HL-60/S4 (cell line): ENCODE results near the gene MTG2.

ENCODE experiments used
- in situ Hi-C: fragments of 300-500 bp; cut with MboI; formaldehyde crosslinking; loops from 2 replicates; pipeline ENCODE4 v1.14.3; 2022; ENCODE audit warnings: low sequenced_read_pairs

Gene MTG2

DNA sequence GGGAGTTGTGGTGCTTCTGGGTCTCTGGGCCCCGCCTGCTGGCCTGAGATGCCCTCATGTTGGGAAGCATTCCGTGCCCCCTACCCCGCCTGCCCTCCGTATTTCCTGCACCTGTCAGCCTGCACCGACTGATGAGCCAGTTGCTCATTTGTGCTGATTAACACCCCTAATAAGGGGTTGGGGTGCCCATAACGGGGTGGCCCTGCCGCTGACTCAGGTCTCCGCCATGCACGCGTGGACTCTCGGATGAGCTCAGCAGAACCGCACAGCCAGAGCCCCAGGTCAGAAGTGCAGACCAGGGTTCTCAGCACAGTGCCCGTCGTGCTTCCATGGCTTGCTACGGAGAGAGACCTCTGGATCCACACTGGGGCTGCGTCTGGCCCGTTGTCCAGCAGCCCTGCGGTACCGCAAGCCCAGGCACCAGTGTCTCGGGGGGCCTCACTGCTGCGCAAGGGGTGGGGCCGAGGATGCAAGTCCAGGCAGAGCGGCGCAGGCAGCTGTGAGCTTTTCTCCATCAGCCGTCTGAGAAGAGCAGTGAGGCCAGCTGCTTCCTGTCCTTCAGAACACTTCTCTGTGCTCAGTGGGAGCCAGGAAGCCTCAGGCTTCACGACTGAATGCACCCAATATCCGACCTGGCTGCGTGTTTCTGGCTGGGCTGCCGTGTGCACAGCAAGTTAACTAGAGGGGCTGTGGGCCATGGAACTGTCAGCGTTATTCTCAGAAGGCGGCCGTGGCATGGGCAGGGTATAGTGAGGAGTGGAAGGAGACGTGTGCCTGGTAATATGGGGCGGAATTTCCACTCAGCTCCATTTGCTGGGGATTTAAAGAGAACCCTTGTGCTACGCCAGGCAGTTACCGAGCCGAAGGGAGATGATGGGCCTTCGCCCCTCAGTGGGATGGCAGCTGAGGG, 18.6 kb downstream of the MTG2 start:
- in situ Hi-C loops, result no loop called here

- in situ Hi-C loops, result no loop called here
Observed at GRCh38 chr20:62202083-62202395, 19.2 kb downstream of the MTG2 start.

DNA sequence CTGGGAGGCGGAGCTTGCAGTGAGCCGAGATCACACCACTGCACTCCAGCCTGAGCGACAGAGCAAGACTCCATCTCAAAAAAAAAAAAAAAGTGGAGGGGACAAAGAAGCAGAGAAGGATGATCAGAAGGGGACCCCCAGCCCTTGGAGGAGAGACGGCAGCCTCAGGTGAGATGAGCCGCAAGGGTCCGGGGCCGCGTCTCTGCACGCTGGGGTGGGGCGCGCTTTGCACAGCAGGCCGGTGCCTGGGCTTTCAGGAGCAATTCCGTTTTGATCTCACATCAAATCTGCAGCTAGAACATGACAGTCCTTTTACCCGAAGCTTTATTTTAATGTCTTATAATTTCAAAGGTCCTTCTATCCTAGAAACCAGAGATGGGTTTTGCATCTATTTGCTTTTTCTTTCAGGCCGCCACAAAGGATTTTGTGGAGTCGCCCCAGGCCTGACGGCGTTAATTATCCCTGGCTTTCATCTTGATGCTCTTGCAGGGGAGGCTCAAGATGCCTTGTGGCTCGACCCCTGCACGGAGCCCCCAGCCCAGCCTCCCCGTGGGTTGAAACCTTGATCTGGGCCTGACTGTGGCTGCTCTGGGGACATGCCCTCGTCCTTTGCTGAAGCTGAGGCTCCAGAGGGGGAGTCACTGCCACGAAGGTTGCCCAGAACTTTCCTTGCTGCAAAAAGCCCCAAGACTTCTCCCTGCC, 20.0 kb downstream of the MTG2 start:
- in situ Hi-C loops, result no loop called here

GRCh38 chr20:62203378-62204030, 20.7 kb downstream of the MTG2 start:
- in situ Hi-C loops, result no loop called here

DNA sequence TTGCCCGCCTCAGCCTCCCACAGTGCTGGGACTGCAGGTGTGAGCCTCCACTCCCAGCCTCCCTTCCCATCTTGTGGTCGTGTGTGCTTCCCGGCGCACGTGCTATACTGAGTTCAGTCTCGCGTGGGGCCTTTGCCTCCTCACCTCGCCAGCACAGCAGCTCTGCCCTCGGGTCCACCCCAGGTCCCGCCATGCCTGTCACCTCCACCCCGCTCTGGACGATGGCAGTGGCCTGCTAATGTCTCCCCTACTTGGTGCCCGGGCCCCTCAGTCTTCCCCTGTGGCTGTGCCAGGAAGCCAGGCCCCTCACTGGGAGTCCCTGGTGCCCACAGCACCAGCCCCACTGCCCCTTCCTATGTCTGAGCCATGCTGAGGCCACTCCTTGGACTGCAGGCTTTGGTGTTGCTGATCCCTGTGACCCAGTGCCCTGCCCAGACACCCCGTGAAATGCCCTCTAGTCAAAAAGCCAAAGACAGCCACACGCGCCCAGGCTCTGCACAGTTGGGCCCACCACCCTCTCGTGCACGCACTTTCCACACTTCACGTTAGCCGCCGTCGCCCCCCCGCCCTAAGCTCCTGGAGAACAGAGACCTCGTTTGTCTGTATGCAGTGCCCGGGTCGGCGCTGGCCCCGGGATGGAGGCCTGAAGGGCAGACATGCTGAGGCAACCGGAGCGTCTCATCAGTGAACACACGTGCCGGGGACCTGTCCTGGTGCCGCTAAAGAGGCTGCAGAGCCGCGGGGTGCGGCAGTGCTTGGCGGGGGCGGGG, 23.0 kb downstream of the MTG2 start:
- in situ Hi-C loops, result no loop called here

DNA sequence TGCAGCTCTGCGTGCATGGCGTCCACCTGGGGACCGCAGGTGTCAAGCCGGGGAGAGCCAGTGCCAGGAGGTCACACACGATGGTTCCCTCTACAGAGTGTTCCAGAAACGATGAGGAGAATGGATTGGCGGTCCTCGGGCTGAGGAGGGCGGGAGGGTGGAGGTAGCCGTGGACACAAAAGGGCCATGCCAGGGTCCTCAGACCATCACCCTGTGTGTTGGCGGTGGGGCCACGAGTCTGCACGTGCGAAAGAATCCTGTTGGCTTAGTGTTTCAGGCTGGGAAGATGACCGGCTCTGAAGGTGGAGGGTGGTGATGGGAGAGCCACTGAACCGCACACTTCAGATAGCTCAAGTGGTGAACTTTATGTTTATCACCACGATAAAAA, 23.6 kb downstream of the MTG2 start:
- in situ Hi-C loops, result no loop called here

GRCh38 chr20:62208061-62208794, 25.4 kb downstream of the MTG2 start:
- in situ Hi-C loops, result no loop called here

- in situ Hi-C loops, result no loop called here
Observed at GRCh38 chr20:62208795-62209755, 26.2 kb downstream of the MTG2 start.

DNA sequence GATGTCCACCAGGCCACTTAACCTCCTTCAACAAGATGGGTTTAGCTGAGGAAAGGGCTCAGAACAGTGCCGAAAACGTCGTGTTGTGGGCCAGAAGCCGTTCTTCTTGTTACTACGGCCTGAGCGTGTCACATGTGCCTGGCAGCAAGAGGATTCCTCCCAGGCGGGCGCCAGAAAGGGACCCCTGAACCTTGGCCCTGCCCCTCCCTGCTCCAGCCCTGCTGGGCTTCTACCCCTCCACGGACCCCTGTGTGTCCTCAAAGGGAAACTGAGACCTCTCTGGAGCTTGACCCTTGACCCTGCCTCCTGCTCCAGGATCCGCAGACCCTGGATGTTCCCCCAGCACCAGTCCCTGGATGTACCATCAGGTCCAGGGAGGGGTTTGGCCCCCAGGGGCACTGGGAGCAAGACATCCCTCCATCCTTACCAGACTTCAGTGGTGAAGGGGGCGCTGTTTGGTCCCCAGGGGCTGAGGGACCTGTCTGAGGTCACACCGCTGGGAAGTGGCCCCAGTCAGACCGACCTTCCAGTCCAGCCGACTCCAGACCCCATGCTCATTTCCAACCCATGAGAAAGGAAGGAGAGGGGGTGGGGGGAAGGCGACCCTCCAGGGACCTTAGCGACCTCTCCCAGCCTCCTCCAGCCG, 27.1 kb downstream of the MTG2 start:
- in situ Hi-C loops, result no loop called here

DNA sequence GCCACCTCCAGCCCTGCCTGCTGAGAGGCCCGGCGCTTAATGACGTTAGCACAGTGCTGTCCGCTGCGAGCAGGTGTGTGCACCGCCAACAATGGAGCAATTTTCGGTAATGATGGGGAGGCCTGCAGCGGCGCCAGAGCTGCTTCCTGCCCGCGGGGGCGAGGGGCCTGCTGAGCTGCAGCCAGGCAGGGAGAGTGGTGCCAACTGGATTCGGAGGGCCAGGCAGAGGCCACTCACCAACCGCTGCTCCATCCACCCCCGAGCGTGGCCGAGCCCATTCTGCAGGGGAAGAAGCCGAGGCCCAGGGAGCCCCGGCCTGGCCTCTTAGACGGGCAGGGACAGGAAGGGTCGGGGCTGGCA, 27.6 kb downstream of the MTG2 start:
- in situ Hi-C loops, result no loop called here

DNA sequence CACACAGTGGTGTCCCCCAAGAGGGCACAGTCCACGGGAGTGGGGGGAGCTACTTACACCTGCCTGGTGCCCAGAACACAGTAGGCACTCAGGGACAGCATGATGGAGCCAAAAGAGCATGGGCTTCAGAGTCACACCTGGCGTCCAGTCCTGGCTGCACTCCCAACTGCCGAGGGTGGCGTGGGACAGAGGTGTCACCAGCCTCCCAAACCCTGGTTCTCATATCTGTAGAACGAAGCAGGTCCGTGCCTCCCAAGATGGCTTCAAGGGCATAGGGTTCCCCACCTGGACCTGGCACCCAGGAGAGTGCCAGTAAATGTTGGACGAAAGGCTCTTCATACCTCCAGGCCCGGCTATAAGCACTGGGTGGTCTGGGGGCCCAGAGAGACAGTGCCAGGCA, 28.4 kb downstream of the MTG2 start:
- in situ Hi-C loops, result no loop called here

- in situ Hi-C loops, result no loop called here
Observed at GRCh38 chr20:62211769-62212288, 29.0 kb downstream of the MTG2 start.

DNA sequence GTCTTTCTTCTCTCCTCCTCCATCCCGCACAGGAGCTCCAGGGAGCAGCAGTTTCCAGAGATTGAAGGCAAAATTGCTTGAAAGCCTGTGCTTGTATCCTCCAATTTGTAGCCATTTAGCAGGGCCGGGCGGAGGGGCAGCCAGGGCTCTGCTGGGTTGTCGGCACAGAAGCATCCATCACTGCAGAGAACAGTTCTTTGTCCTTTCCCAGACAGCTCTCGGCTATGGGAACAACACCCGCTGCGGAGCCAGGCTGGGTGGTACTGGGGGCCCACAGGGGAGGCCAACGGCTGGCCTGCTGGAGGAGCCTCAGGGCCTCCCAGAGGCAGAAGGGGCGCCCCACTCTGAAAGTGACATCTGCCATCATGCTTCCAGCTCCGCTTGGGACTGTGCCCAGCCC, 29.5 kb downstream of the MTG2 start:
- in situ Hi-C loops, result no loop called here

DNA sequence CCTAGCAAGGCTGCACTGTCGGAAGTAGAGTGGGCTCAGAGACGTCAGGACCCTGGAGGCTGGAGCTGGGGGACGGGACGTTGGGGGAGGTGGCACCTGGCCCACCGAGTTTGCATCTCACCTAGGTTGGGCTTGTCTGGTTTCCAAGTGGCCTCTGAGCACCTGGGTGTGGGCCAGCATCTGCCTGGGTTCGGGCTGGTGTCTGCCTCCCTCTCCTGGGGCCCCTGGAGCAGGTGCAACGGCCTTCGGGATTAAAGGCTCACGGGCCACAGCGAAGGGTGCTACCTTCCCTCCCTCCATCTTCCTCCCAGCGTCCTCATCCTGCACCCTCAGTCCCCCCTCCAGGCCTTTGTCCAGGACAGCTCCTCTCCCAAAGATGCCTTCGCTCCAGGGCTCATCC, 31.2 kb downstream of the MTG2 start:
- in situ Hi-C loops, result no loop called here

GRCh38 chr20:62215020-62215990, 32.5 kb downstream of the MTG2 start:
- in situ Hi-C loops, result no loop called here

DNA sequence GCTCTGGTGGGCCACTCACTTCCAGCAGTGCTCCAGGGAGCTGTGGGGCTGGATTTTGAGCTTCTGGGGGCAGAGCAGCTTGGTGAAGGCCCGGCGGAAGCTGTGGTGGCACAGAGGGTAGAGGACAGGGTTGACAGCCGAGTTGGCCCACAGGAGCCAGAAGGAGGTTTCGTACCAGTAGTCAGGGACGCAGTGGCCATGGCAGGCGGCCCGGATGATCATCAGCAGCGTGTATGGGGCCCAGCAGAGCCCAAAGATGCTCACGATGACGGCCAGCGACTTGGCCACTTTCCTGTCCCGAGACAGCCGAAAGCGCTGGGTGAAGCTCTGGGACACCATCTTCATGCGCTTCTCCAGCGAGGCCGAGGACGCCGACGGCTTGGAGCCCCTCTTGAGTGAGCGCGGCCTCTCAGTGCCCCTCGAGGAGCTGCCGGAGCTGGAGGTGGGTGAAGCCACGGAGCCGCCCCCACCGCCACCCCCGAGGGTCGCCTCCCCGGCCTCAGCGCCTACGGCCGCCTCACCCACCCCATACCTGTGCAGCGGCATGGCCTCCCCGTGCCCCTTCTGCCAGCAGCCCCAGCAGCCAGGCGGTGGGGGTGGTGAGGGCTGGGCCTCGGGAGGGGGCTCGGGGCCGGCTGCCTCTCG, 33.3 kb downstream of the MTG2 start:
- in situ Hi-C loops, result no loop called here
